DOHH2 (cell line): Measurements from ENCODE around the gene ALPL.

Experiments
- H3F3A ChIP-seq: fragments of 200-600 bp; sonication (generic), shearing (Covaris generic); 2 replicates; pipeline ENCODE4 v1.6.0; 2016; ENCODE audit warnings: antibody characterized with exemption, mild to moderate bottlenecking; ENCODE audit not compliant: control insufficient read depth, insufficient read depth
- H3K27ac ChIP-seq: fragments of 200-600 bp; sonication (generic); 2 replicates; pipeline ENCODE4 v1.5.1; 2014; ENCODE audit warnings: low read depth, mild to moderate bottlenecking, low read length, moderate library complexity
- H3K27me3 ChIP-seq: fragments of 200-600 bp; sonication (generic); 2 replicates; pipeline ENCODE4 v1.6.1; 2014; ENCODE audit warnings: mild to moderate bottlenecking, low read length, mixed read lengths; ENCODE audit not compliant: control insufficient read depth
- H3K36me3 ChIP-seq: fragments of 200-600 bp; sonication (generic); 2 replicates; pipeline ENCODE4 v1.6.1; 2014; ENCODE audit warnings: mild to moderate bottlenecking, low read length, moderate library complexity, mixed read lengths; ENCODE audit not compliant: control insufficient read depth
- H3K4me1 ChIP-seq: fragments of 200-600 bp; sonication (generic); 2 replicates; pipeline ENCODE4 v1.6.1; 2014; ENCODE audit warnings: mild to moderate bottlenecking, low read length, mixed read lengths; ENCODE audit not compliant: control insufficient read depth
- H3K4me2 ChIP-seq: fragments of 200-600 bp; sonication (generic); 2 replicates; pipeline ENCODE4 v1.6.0; 2014; ENCODE audit warnings: mild to moderate bottlenecking, low read length, moderate library complexity
- H3K4me3 ChIP-seq: fragments of 200-600 bp; sonication (generic); 2 replicates; pipeline ENCODE4 v1.5.1; 2014; ENCODE audit warnings: mild to moderate bottlenecking, low read length, mixed read lengths
- H3K79me2 ChIP-seq: fragments of 200-600 bp; sonication (generic); 2 replicates; pipeline ENCODE4 v1.6.1; 2014; ENCODE audit warnings: mild to moderate bottlenecking, low read length, mixed read lengths; ENCODE audit not compliant: control insufficient read depth
- H3K9me2 ChIP-seq: fragments of 200-600 bp; sonication (generic); replicated peaks from 2 replicates; pipeline ENCODE4 v1.6.1; 2014; ENCODE audit warnings: mild to moderate bottlenecking, low read length, mixed read lengths; ENCODE audit not compliant: control insufficient read depth
- H3K9me3 ChIP-seq: fragments of 200-600 bp; sonication (generic); 2 replicates; pipeline ENCODE4 v1.6.1; 2014; ENCODE audit warnings: antibody characterized with exemption, low read length, mixed read lengths; ENCODE audit not compliant: control insufficient read depth, insufficient read depth
- H4K20me1 ChIP-seq: fragments of 200-600 bp; sonication (generic); 2 replicates; pipeline ENCODE4 v1.6.0; 2014; ENCODE audit warnings: low read depth, mild to moderate bottlenecking, antibody characterized with exemption, low read length, moderate library complexity; ENCODE audit not compliant: control insufficient read depth, insufficient read depth
- CTCF ChIP-seq: fragments of 200-600 bp; sonication (generic); IDR thresholded peaks from one replicate; pipeline ENCODE4 v1.5.1; 2014; ENCODE audit warnings: antibody characterized with exemption, mild to moderate bottlenecking, low read depth, low read length; ENCODE audit not compliant: poor library complexity, severe bottlenecking
- EZH2phosphoT487 ChIP-seq: fragments of 200-600 bp; sonication (generic); IDR thresholded peaks from 2 replicates; pipeline ENCODE4 v1.6.1; 2017; ENCODE audit warnings: borderline replicate concordance, mild to moderate bottlenecking, antibody characterized with exemption, low read length, moderate library complexity, mixed read lengths

Gene ALPL

GRCh38 chr1:21594935-21595897 lies 86.0 kb downstream of the ALPL start:
- Histone ChIP-seq H3K27me3 (no peaks in the 10 kb centered on the region), H4K20me1 (0 out of 2 replicates have a peak, but pooled peaks cover 3% of the 10 kb centered on the region), H3K9me2 (no peaks in the 10 kb centered on the region), H3F3A (no peaks in the 10 kb centered on the region), H3K4me2 (no peak overlapping the region), H3K9me3 (no peaks in the 10 kb centered on the region), H3K4me3 (no peak overlapping the region), H3K27ac (no peak overlapping the region), H3K4me1 (no peaks in the 10 kb centered on the region), H3K36me3 (no peaks in the 10 kb centered on the region), H3K79me2 (no peaks in the 10 kb centered on the region)
- TF ChIP-seq CTCF (peak; percentile 89), EZH2phosphoT487 (no peak)

GRCh38 chr1:21596174-21596573 lies 87.0 kb downstream of the ALPL start:
- H3K4me1 ChIP-seq, result no peaks in the 10 kb centered on the region
- no peak overlapping the region for H3K4me3 ChIP-seq
- 0 out of 2 replicates have a peak, but pooled peaks cover 3% of the 10 kb centered on the region for H4K20me1 ChIP-seq
- H3F3A ChIP-seq, result no peaks in the 10 kb centered on the region
- H3K36me3 ChIP-seq, result no peaks in the 10 kb centered on the region
- H3K27me3 ChIP-seq, result no peaks in the 10 kb centered on the region
- no peaks in the 10 kb centered on the region for H3K9me3 ChIP-seq
- no peak for TF ChIP-seq EZH2phosphoT487
- no peak for TF ChIP-seq CTCF
- H3K4me2 ChIP-seq, result no peak overlapping the region
- H3K79me2 ChIP-seq, result no peaks in the 10 kb centered on the region
- H3K27ac ChIP-seq, result no peak overlapping the region
- H3K9me2 ChIP-seq, result no peaks in the 10 kb centered on the region

GRCh38 chr1:21596628-21597027 lies 87.4 kb downstream of the ALPL start:
- H3K9me2 ChIP-seq, result no peaks in the 10 kb centered on the region
- no peaks in the 10 kb centered on the region for H3F3A ChIP-seq
- H3K36me3 ChIP-seq, result no peaks in the 10 kb centered on the region
- 0 out of 2 replicates have a peak, but pooled peaks cover 3% of the 10 kb centered on the region for H4K20me1 ChIP-seq
- no peaks in the 10 kb centered on the region for H3K27me3 ChIP-seq
- no peaks in the 10 kb centered on the region for H3K4me1 ChIP-seq
- H3K79me2 ChIP-seq, result no peaks in the 10 kb centered on the region
- no peak overlapping the region for H3K27ac ChIP-seq
- TF ChIP-seq EZH2phosphoT487 (no peak), CTCF (no peak)
- no peak overlapping the region for H3K4me3 ChIP-seq
- H3K4me2 ChIP-seq, result no peak overlapping the region
- H3K9me3 ChIP-seq, result no peaks in the 10 kb centered on the region
